ENCODE results near the gene PEX14. TPM values are rescaled to one million over a fixed set of nuclear protein-coding genes. Genes with fewer than 3 reads are reported as not detected.

PEX14 gene
- polyA plus RNA-seq, 4 donors = 19.7 to 25.8 (median 21.6) TPM

DNA sequence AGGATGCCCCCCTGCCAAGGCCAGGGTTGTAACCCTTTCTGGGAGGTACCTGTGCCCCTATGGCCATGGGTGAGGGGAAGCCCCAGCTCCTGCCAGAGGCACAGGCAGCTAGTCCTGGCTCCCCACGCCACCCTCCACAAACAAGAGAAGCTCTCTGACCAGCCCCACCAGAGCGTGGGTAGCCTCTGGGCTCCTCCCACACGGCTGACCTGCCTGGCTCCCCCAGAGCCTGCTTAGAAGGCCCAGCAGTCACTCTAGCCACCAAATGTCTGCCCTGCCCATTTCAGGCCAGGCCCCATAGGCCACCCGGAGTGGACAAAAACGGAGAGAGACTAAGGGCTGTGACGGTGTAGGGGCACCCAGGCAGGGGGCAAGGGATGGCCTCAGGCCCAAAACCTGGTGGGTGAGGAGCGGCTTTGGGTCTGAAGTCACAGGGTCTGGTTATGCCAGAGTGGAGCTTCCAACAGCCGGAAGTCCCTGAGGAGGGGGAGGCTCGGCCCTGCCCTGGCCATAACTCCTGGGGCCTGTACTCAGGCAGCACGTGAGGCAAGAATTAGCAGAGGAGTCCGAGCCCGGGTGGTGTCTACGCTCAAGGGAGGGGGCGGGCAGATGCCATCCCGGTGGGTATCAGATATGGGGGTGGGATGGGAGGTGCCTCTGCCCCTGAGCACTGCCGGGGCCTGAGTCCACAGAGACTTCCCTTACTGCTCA, 166.2 kb downstream of the PEX14 start:
- DNase-seq (ENCODE audit: low read depth in 4 of 4, low spot score in 3 of 4) = no peak

DNA sequence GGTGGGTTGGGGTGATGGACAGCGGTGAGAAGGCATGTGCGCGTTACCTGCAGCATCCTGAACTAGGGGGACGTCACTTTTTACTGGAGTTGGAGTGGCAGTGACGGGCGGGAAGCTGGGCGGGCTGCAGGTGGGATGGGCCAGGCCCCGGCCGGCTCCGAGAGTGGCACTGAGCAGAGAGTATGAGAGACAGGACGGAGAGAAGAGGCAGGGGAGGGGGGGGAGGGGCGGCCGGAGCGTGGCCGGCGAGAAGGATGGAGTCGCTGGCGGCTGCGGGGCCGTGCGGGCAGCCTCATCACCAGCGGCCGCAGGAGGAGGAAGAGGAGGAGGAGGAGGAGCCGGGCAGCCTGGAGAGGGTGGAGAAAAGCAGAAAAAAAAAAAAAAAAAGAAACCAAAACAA, 167.2 kb downstream of the PEX14 start:
- no peak for DNase-seq (ENCODE audit: low read depth in 4 of 4, low spot score in 3 of 4)

DNA sequence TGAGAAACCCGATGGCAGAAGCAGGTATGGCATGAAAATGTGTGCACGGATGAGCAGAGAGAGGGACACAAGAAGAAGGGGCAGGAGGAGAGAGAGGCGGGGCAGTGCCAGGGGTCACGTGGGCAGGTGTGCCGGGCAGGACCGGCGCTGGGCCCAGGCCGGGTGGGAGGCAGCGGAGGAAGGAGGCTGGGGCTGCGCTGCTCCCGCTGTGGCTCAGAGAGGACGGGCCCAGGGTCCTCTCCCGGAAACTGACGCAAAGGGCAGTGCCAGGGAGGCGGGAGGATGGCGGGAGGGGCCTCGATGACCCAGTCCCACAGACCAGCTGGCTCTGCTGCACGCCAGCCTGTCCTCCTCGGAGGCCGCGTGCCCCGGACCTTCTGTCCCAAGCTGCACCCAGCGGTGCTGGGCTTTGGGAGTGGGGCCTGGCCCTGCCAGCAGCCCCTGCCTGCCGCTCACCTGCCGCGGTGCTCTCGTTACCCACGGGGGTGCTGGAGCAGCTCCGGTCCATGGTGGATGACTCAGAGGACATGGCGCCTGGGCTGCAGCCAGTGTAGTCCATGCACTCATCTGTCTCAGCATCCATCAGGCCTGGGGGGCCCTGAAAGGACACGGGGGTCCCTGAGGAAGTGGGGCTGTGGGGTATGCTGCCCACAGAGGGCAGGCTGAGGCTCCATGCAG, 167.8 kb downstream of the PEX14 start:
- no peak for DNase-seq (ENCODE audit: low read depth in 4 of 4, low spot score in 3 of 4)

DNA sequence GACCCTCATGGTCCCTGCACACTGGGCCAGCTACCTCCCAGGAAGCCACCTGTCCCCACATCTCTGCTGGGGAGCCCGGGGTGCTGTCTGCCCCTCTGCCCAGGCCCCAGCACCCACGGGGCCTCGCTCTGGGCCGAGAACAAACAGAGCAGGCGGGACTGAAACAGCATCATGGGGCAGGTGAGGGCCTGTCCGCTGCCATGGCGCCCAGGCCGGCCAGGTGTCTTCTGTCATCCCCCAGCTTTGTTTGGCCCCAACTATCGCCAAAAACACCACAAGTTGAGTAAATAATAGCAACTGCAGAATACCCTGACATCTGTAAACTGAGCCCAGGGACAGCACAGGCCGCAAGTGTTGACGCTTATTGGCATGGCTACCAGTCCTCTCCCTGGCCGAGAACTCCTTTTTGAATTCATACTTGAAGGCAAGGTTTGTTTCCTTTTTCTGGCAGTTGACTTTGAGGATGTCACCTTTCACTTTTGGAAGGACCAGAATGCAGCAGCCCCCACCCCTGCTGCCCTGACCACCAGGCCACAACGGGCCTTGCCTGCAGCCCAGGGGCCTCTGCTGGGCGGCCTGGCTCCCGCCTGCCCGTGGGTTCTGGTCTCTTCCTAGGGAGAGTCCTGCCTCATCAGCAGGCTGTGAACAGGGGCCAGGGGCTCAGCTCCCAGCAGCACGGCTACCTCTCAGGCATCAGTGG, 169.0 kb downstream of the PEX14 start:
- no peak for DNase-seq (ENCODE audit: low read depth in 4 of 4, low spot score in 3 of 4)

DNA sequence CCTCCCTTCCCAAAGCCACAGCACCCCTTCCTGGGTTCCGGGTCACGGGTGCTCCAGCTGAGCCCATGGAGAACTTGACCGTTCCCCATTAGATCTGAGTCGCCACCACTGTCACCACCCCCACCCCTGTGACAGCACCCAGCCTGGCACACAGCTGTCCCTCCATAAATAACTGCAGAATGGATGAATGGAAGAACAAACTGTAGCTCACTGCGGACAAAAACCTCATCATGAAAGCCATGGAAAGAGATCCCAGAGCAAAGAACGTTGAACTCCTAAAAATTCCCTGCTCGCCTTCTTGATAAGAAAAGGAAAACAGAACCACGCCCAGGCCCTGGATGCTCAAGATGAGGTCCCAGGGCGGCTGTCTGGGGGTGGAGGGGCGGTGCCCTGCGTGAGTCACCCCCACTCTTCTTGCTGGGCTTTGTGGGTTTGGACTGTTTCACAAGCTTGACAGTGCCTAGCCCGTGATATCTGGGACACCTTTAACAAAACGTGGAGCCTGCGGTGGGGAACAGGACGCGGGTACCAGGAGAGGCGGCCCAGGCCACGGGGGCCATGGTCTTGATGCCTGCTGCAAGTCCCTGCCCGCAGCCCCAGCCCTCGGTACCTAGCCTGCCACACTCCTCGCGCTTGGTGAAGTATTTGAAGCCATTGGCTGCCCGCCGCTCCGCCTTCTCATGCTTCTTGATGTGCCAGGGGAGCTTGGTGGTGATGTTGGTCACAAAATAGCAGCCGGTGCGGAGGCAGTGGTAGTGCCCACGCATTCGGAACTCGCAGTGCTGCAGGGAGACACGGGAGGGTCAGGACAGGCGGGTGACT, 169.8 kb downstream of the PEX14 start:
- DNase-seq (ENCODE audit: low read depth in 4 of 4, low spot score in 3 of 4) = no peak

DNA sequence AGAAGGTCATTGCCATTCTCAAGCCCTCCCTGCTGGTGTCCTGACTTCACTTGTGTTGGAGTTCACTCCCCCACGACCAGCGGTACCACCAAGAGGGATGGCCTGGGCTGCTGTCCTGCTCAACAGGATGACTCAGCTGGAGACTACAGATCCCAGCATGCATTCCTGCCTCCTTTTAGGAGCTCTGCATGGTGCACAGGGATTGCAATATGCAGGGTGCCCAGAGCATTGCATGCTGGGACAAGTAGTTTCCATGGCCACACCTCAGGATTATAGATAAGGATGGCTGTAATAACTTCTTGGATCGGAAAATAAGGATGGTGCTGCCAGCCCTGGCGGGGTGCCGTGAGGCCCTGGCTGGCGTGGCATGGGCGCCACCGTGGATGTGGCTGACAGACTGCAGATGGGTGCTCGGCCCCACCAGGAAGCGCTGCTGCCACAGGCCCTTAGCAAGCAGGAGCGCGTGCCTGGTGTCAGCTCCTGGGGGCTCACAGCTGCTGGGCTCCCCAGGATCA, 171.7 kb downstream of the PEX14 start:
- no peak for DNase-seq (ENCODE audit: low read depth in 4 of 4, low spot score in 3 of 4)

DNA sequence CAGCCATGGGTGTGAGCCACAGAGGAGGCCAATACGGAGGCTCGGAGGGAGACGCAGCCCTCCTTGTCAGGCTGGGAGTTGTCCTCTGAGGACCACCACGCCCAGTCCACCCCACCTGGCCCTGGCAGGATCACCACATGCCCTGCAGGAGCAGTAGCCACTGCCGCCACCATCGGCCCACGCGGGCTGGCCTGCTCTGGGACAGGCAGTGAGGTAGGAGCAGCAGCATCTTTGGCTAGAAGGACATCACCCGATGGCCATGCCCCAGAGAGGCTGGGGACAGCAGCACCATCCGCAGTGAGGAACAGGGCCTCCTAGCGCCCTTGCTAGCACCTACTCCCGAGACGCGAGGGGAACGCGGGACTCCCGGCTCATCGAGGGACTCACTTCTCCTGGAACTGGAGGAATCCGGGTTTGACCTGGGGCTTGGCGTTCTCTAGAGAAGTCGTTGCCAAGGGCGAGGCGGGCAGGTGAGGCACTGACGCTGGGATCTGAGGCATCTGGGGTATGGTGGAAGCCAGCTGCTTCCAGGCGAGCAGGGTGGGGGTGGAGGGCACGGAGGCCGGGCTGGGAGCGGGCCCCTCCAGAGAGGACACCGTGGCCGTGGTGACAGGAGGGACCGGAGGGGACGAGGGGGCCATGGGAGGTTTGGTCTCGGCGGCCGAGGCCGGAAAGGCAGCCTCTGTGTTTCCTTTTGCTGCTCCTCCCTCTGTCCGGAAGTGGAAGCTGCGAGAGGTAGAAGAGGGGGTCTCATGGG, 172.8 kb downstream of the PEX14 start:
- no peak for DNase-seq (ENCODE audit: low read depth in 4 of 4, low spot score in 3 of 4)

DNA sequence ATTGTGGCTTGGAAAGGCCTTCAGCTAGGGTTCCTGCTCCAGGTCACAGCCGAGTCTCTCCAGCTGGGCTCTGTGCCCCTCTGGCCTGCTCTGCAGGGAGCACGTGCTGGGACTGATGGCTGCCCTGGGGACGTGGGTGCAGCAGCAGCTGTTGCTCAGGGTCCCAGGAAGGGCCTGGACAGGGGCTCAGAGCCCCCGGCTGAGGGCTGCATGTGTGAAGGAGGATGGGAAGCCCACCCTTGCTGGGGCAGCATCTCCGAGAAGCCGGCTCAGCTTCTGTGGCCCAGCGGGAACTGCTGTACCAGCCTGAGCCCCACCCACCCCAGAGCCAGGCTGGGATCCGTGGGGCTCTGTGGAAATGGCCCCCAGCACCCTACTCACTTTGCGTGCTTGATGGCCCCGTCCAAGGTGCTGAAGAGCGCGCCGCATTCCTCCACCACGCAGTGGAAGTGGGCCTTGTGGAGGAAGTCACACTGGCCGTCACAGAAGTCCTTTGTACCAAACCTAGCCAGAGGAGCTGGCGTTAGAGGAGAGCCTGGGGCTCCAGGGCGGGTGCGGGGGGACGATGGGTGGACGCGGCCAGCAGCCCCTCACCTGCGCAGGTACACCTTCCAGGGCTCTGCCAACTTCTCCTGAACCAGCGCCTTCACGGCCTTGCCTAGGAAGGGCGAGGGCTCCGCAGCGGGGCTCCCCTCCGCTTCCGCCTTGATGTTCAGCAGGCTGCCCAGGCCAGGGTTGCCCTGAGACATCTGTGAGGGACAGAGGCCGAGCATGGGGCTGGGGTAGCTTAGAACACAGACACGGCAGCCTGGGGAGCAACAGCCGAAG, 174.2 kb downstream of the PEX14 start:
- no peak for DNase-seq (ENCODE audit: low read depth in 4 of 4, low spot score in 3 of 4)

DNA sequence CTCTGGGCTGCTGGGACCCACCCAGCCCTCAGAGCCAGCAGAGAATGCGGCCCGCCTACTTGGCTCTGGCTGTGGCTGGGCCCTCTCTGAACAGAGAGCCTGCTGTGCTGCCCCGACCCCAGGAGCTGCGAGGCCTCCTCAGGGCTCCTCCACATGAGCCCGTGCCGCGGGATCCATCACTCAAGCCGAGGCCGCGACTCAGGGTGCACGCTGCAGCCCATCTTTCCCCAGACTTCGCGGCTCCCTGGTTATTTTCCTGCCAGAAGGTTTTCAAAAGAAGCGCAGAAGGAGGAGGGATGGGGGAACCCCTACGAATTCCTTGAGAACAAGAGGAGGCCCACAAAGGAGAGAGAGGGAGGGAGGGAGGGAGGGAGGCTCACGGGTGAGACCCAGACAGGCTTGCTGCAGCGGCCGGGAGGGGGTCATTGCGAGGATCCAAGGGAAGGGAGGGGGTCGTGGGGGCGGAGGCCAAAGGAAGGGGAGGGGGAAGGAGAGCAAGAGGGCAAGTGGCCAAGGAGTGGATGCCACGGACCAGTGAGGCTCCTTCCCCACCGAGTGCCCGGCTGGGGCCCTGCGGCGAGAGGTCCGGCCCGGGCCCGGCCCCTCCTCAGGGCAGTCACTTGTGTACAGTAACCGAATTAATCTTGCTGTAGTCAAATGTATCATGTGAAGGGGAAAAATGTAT, 174.9 kb downstream of the PEX14 start:
- DNase-seq (ENCODE audit: low read depth in 4 of 4, low spot score in 3 of 4) = no peak

DNA sequence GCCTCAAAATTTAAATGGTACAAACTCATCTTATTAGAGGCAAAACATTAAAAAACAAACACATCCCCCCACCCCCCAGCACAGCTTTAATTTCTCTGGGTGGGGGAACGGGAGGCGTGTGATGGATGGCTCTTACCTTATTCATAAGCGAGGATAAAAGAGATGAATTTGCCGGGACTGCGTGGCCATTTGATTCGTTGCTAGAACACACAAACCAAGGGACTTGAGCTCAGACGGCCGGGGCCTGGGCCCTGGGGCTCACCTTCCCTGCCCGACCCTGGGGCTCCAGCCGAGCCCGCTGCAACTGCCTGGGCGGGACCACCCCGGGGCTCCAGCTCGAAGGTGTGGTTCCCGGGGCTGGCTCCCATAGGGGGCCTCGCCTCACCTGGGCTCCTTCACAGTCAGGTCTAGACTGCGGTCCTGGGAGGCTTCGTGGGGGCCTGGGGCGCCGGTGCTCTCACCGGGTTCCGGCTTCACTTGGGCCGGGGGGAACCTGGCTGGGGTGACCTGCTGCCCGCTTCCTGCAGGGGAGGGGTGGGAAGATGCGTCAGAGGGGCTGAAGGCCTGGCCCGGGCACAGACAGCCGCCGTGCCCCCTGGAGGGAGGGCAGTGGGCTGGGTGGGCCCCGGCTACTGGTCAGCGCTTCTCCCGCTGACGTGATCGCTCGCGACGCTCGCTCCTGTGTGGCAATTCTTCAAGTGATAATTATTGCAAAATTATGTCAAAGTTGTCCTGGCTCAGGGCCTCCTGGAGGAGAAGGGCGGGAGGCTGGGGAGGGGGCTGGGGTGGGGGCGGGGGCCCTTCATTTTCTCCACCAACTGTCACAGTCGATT, 176.0 kb downstream of the PEX14 start:
- no peak for DNase-seq (ENCODE audit: low read depth in 4 of 4, low spot score in 3 of 4)

DNA sequence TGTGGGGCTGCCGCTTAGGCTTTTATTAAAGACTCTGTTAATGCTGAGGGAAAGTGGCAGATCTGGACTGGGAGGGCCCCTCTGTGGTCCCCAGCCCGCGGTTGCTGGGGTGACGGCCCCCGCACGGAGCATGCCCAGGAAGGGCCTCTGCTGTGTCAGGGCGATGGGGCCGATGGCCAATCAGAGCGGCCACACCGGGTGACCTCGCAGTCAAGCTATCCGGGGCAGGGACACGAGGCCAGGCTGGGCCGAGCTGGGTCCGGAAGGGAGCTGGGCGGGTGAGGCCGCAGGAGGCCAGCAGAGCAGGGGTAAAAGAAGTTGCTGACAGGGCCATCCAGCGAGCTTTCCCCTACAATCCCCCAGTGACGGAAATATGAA, 176.6 kb downstream of the PEX14 start:
- DNase-seq (ENCODE audit: low read depth in 4 of 4, low spot score in 3 of 4) = no peak

DNA sequence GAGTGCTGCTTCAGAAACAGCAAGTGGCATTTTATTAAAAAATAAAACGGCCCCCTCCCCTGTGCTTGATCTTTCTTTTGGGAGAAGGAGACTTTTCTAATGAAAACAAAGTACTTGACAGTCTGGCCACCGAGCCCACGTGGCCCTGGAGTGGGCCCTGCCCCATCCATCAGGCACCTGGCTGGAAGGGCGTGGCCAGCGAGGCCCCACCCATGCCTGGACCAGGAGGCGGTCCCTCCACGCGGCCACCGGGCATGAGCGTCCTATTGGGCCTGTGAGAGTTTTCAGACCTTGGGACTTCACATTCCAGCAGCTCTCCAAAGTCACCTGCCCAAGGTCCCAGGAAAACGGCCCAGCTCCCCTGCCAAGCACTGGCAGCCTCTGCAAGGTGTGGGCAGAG, 177.0 kb downstream of the PEX14 start:
- no peak for DNase-seq (ENCODE audit: low read depth in 4 of 4, low spot score in 3 of 4)

DNA sequence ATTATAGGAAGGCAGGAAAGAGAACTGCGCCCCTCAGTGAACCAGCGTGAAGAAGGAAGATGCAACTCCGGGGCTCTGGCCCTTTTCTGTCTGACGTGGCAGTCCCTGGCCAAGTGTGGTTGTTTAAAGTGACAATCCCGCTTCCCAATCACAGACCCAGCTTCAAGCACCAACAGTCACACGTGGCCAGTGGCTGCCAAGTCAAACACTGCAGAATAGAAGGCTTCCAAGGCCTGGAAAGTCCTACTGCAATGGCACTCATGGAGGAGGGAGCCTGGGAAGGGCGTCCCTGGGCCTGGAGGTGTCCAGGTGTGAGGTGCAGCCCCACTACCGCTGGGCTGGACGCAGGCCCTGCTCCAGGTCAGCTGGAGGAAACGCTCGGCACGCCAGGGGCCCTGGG, 177.9 kb downstream of the PEX14 start:
- no peak for DNase-seq (ENCODE audit: low read depth in 4 of 4, low spot score in 3 of 4)

DNA sequence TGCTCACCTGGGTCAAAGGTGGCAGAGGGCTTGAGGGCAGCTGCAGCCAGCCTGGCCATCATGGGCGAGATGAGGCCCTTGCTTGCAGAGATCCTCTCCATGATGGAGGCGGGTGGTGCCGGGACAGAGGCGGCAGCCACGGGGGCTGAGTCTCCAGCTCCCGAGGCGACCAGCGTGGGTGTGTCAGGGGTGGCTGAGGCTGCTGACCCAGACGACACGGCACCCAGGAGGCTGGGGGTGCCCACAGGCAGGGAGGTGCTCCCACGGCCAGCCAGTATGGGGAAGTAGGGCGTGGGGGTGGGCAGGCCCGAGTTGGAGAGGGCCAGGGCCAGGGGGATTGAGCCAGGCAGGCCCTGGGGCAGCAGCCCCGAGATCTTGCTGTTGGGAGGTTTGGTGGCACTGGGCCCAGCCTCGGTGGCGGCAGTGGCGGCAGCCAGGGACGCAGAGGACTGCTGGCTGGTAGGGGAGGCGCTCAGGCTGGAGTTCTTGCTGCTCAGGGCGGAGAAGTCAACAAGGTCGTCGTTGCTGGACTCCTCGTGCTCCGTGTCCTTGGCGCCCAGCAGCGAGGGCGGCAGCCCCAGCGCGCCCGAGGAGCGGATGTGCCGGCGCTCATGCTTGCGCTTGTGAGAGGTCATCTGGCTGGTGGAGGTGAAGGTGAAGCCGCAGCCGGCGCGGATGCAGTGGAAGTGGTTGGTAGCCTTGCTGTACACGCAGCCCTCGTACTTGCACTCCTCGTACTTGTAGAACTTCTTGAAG, 178.8 kb downstream of the PEX14 start:
- no peak for DNase-seq (ENCODE audit: low read depth in 4 of 4, low spot score in 3 of 4)

DNA sequence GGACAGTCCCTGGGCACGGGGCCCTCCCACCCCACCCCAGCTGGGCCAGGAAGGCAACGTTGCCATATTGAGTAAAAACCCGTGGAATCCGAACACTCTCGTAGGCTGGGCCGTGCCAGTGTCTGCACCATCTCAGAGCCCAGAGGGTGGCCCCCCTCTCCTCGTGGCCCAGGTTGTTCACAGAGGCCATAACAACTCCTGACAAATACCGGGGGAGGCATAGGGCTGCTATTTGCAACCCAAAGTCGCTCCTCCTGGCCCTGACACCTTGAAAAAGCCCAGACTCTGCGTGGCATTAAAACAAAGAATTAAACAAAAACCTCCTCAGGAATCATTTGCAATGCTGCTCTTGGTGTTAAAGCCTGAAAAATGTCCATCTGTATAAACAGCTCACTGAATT, 180.3 kb downstream of the PEX14 start:
- no peak for DNase-seq (ENCODE audit: low read depth in 4 of 4, low spot score in 3 of 4)

DNA sequence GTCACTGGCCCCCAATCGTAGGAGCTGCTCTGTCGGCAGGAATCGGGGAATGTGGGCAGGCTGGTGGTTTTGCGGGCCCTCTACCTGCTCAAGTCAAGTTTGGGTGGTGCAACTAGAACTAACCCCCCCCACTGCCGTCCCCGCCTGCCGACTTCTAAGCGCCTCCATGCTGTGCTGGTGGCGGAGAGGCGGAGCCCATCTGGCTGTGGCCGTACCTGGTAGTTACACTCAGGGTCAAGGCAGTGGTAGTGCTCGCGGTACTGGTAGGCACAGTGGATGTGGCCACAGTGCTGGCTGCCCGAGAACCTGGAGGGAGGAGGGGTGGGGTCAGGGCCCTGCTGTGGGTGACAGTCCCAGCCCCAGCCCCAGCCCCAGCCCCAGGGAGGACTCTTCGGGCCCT, 181.7 kb downstream of the PEX14 start:
- DNase-seq (ENCODE audit: low read depth in 4 of 4, low spot score in 3 of 4) = no peak

Data from right renal pelvis (tissue), 4 donors.